ENCODE data around the gene PCNX2. TPM values are rescaled to one million over a fixed set of nuclear protein-coding genes. Genes with fewer than 3 reads are reported as not detected.

Gene PCNX2
- total RNA-seq, 2 experiments from 2014 or later: 17.7 to 18.6 TPM

DNA sequence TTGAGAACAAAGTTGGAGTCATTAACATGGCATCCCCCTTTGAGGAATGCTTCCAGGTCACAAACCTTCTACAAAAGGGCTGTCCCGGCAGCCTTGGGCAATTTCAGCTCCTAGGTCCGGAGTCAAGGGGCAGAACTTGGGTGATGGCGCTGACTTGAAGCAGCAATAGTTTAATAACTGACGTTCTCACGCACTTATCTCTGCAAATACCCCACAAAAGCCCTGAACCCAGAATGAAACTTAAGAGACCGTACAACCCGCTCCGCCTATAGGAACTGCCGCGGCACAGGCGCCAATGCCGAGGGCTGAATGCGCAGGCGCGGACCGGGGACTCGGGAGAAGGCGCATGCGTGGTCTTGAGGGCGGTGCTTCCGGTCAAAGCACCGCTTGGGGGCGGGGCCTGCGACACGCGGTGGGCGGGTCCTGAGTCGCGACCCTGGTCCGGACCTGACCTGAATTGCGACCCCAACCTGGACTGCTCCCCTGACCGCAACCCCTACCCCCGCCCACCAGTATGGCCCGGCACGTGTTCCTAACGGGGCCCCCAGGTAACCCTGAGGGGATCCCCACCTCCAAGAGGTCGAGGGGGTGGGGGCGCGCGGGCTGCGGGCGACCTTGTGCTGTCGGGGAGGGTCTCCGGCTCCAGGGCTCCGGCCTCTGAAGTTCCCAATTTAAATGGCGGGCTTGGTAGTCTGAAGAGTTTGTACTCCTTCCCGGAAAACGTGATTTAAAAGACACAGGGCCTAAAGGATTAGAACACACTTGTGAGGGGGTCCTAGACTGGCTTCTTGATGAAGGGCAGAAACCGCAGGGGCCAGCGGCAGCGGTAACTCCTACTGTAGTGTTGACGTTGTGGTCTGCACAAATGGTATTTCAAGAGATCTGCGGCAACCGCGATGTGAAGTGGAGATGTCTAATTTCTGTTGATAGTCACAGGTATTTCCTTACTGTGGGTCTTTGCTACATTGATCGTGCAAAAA is 345.0 kb downstream of the PCNX2 start, which contains the start of gene NTPCR:
Gene NTPCR (plus strand): TSS at position 415 of the 980 bp plus-strand sequence. CDS start 100 bp downstream, at position 515.
- peaks cover 9% of the 10 kb centered on the region for H3K36me3 Mint-ChIP-seq (ENCODE audit: low read depth)
- H3K4me1 Mint-ChIP-seq (ENCODE audit: low read depth): peaks cover 37% of the 10 kb centered on the region
- no peaks in the 10 kb centered on the region for H3K9me3 Mint-ChIP-seq (ENCODE audit: insufficient read depth)
- CTCF ChIA-PET: interaction anchor here (0.9 to 1.7 kb wide), 7 partner anchors 10 to 157 kb away, joined by 3 to 6 read pairs (median 4); no protein-coding TSS in a partner anchor
- DNase-seq (peak; percentile 96), ATAC-seq (peak; percentile 91)
- peak within 1 kb of the TSS; percentile 97 for H3K4me3 Mint-ChIP-seq
- no peaks in the 10 kb centered on the region for H3K27me3 Mint-ChIP-seq (ENCODE audit: low read depth)
- H3K27ac Mint-ChIP-seq: peak within 1 kb of the TSS; percentile 94
- POLR2A ChIA-PET: interaction anchor here (0.6 kb wide), 1 partner anchor 1709 kb away, joined by 3 read pairs; no protein-coding TSS in a partner anchor

- Mint-ChIP-seq H3K27ac (peak overlapping the region; percentile 94), H3K36me3 (ENCODE audit: low read depth) (peaks cover 9% of the 10 kb centered on the region), H3K4me1 (ENCODE audit: low read depth) (peaks cover 37% of the 10 kb centered on the region), H3K27me3 (ENCODE audit: low read depth) (no peaks in the 10 kb centered on the region), H3K4me3 (peak overlapping the region; percentile 97), H3K9me3 (ENCODE audit: insufficient read depth) (no peaks in the 10 kb centered on the region)
- ChIA-PET POLR2A (no interaction called here), CTCF (interaction anchor here (0.9 to 1.7 kb wide), 3 partner anchors 9 to 156 kb away, joined by 3 to 5 read pairs (median 3); no protein-coding TSS in a partner anchor)
- ATAC-seq: no peak
- no peak for DNase-seq
These were observed 345.8 kb downstream of the PCNX2 start for GRCh38 chr1:232949636-232950196.

- H3K36me3 Mint-ChIP-seq (ENCODE audit: low read depth): peaks cover 3% of the 10 kb centered on the region
- ATAC-seq (no peak), DNase-seq (no peak)
- no peaks in the 10 kb centered on the region for H3K9me3 Mint-ChIP-seq (ENCODE audit: insufficient read depth)
- CTCF ChIA-PET: interaction anchor here (1.4 kb wide), 1 partner anchor 9 kb away, joined by 3 read pairs; no protein-coding TSS in a partner anchor
- H3K27ac Mint-ChIP-seq: no peak overlapping the region
- no peak overlapping the region for H3K4me3 Mint-ChIP-seq
- POLR2A ChIA-PET: no interaction called here
- H3K27me3 Mint-ChIP-seq (ENCODE audit: low read depth): no peaks in the 10 kb centered on the region
- H3K4me1 Mint-ChIP-seq (ENCODE audit: low read depth): peaks cover 16% of the 10 kb centered on the region
These were observed 351.2 kb downstream of the PCNX2 start for GRCh38 chr1:232944347-232944746.

GRCh38 chr1:232943679-232944252 is 351.8 kb downstream of the PCNX2 start:
- no peak for DNase-seq
- H3K27ac Mint-ChIP-seq: no peak overlapping the region
- H3K4me1 Mint-ChIP-seq (ENCODE audit: low read depth): peaks cover 13% of the 10 kb centered on the region
- H3K4me3 Mint-ChIP-seq: no peak overlapping the region
- POLR2A ChIA-PET: no interaction called here
- no peak for ATAC-seq
- no peaks in the 10 kb centered on the region for H3K9me3 Mint-ChIP-seq (ENCODE audit: insufficient read depth)
- CTCF ChIA-PET: interaction anchor here (1.4 kb wide), 1 partner anchor 9 kb away, joined by 3 read pairs; no protein-coding TSS in a partner anchor
- H3K27me3 Mint-ChIP-seq (ENCODE audit: low read depth): no peaks in the 10 kb centered on the region
- no peaks in the 10 kb centered on the region for H3K36me3 Mint-ChIP-seq (ENCODE audit: low read depth)

DNA sequence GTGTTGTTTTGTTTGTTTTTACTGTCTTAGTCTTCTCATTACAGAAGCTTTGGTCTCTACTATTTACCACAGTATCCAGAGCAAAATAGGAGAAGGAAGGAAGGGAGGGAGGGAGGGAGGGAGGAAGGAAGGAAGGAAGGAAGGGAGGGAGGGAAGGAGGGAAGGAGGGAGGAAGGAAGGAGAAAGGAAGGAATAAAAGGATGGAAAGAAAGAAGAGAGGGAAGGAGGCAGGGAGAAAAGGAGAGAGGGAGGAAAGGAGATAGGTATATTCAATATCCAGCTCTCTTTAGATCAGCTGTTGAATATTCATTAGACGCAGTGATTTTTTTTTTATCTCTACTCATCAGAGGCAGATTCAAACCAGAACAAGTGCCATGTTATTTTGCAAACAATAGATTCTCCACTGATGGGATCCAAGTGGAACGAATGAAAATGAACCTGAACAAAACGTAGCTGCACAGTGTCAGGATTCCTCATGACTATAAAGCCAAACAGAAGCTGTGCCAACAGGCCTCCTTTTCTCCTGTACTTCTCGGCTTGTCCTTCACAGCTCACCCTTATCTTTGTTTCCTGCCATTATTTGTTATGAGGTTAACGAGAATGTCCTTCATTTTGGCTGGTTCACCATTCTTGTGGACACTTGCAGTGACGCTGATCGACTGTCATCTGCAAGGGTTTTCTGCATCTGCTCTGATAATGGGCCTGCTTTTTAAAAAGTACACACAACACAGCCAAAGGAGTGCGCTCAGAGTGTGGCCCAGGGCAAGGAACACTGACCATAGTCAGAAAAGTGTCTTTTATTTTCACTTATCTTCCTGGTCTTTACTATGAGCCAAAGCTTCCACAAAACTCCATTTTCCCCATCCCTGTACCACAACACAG is 352.9 kb downstream of the PCNX2 start:
- ChIA-PET POLR2A (no interaction called here), CTCF (no interaction called here)
- DNase-seq: no peak
- H3K4me3 Mint-ChIP-seq: no peak overlapping the region
- H3K27me3 Mint-ChIP-seq (ENCODE audit: low read depth): peaks cover 6% of the 10 kb centered on the region
- no peaks in the 10 kb centered on the region for H3K9me3 Mint-ChIP-seq (ENCODE audit: insufficient read depth)
- H3K27ac Mint-ChIP-seq: no peak overlapping the region
- H3K36me3 Mint-ChIP-seq (ENCODE audit: low read depth): no peaks in the 10 kb centered on the region
- ATAC-seq: no peak
- H3K4me1 Mint-ChIP-seq (ENCODE audit: low read depth): peaks cover 16% of the 10 kb centered on the region

- DNase-seq: no peak
- Mint-ChIP-seq H3K4me3 (no peak overlapping the region), H3K27ac (no peak overlapping the region), H3K4me1 (ENCODE audit: low read depth) (peaks cover 16% of the 10 kb centered on the region), H3K9me3 (ENCODE audit: insufficient read depth) (no peaks in the 10 kb centered on the region), H3K27me3 (ENCODE audit: low read depth) (peaks cover 7% of the 10 kb centered on the region), H3K36me3 (ENCODE audit: low read depth) (no peaks in the 10 kb centered on the region)
- ChIA-PET POLR2A (no interaction called here), CTCF (interaction anchor here (0.8 to 1.9 kb wide), 2 partner anchors 10 to 1243 kb away, joined by 3 to 5 read pairs; partner anchors contain the start of gene NTPCR)
- no peak for ATAC-seq
These were observed 355.3 kb downstream of the PCNX2 start for GRCh38 chr1:232940262-232940661.

DNA sequence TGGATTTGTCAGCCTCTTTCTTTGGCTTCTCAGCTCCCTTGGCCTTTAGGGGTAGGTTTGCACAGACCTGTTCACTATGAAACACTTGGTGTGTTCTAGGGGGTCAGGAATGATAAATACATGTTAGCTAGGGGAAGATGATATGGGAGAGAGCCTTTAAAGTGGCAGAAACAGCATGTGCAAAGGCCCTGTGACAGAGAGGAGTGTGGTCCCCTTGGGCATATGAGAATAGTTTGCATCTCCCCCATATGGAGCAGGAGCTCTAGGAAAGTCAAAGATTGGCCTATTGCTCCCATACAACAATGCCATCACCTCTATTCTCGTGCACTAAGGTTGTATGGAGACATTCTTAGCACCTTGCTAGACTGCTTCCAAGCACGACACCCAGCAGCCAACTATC is 355.8 kb downstream of the PCNX2 start:
- ATAC-seq (no peak), DNase-seq (no peak)
- Mint-ChIP-seq H3K27ac (no peak overlapping the region), H3K36me3 (ENCODE audit: low read depth) (no peaks in the 10 kb centered on the region), H3K9me3 (ENCODE audit: insufficient read depth) (no peaks in the 10 kb centered on the region), H3K4me3 (no peak overlapping the region), H3K4me1 (ENCODE audit: low read depth) (peaks cover 16% of the 10 kb centered on the region), H3K27me3 (ENCODE audit: low read depth) (peaks cover 7% of the 10 kb centered on the region)
- CTCF ChIA-PET: interaction anchor here (1.9 kb wide), 1 partner anchor 10 kb away, joined by 5 read pairs; the partner anchor contains the start of gene NTPCR
- POLR2A ChIA-PET: no interaction called here

GRCh38 chr1:232938926-232939325 is 356.6 kb downstream of the PCNX2 start:
- ATAC-seq: no peak
- Mint-ChIP-seq H3K4me1 (ENCODE audit: low read depth) (peaks cover 10% of the 10 kb centered on the region), H3K27me3 (ENCODE audit: low read depth) (peaks cover 7% of the 10 kb centered on the region), H3K9me3 (ENCODE audit: insufficient read depth) (no peaks in the 10 kb centered on the region), H3K27ac (no peak overlapping the region), H3K4me3 (no peak overlapping the region), H3K36me3 (ENCODE audit: low read depth) (no peaks in the 10 kb centered on the region)
- CTCF ChIA-PET: no interaction called here
- POLR2A ChIA-PET: no interaction called here
- DNase-seq: no peak

- Mint-ChIP-seq H3K9me3 (ENCODE audit: insufficient read depth) (no peaks in the 10 kb centered on the region), H3K4me1 (ENCODE audit: low read depth) (peaks cover 3% of the 10 kb centered on the region), H3K27ac (no peak overlapping the region), H3K27me3 (ENCODE audit: low read depth) (peaks cover 7% of the 10 kb centered on the region), H3K4me3 (no peak overlapping the region), H3K36me3 (ENCODE audit: low read depth) (no peaks in the 10 kb centered on the region)
- no peak for DNase-seq
- no peak for ATAC-seq
- ChIA-PET POLR2A (no interaction called here), CTCF (no interaction called here)
These were observed 357.7 kb downstream of the PCNX2 start for GRCh38 chr1:232937741-232938375.

GRCh38 chr1:232936941-232937340 is 358.6 kb downstream of the PCNX2 start:
- H3K27ac Mint-ChIP-seq: no peak overlapping the region
- H3K4me3 Mint-ChIP-seq: no peak overlapping the region
- H3K4me1 Mint-ChIP-seq (ENCODE audit: low read depth): peaks cover 3% of the 10 kb centered on the region
- peaks cover 7% of the 10 kb centered on the region for H3K27me3 Mint-ChIP-seq (ENCODE audit: low read depth)
- H3K9me3 Mint-ChIP-seq (ENCODE audit: insufficient read depth): no peaks in the 10 kb centered on the region
- ChIA-PET POLR2A (no interaction called here), CTCF (interaction anchor here (0.9 kb wide), 1 partner anchor 10 kb away, joined by 4 read pairs; no protein-coding TSS in a partner anchor)
- no peak for DNase-seq
- ATAC-seq: no peak
- no peaks in the 10 kb centered on the region for H3K36me3 Mint-ChIP-seq (ENCODE audit: low read depth)

Data from activated CD8-positive, alpha-beta T cell treated with anti-CD3 and anti-CD28 coated beads, Interleukin-2, amount 10 ng/mL, durations not matched to agents 7 days and 5 days (primary cell).